Measurements from ENCODE around the gene KIFC3.
"Not testable (repeated sequence)": the region's sequence is repeated elsewhere in the genome, so short reads cannot be mapped to it uniquely, and the experiment has no call there.

KIFC3 gene

DNA sequence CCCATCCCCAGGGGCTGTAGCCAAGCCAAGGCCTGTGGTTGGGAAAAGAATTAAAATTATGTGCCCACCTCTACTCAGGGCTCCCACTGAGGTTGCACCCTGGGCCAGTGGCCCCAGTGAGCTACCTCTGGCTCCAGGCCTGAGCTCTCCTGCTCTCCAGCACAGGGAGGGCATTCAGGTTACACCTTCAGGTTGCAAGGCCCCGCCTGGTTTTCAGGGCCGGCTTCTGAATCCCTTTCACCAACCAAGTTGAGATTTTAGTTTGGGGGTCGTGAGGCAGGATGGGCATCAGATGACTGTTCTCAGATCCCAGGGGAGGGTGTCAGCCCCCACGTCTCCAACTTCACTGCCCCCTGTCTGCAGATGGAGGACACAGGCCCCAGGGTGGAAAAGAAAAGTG is 74.7 kb downstream of the KIFC3 start:
- intact Hi-C loops (cut with micrococcal nuclease), result no loop called here
- no peak overlapping the region for H3K4me3 Mint-ChIP-seq
- H3K4me1 Mint-ChIP-seq (ENCODE audit: low read depth), result peaks cover 6% of the 10 kb centered on the region
- peaks cover 10% of the 10 kb centered on the region for H3K9me3 Mint-ChIP-seq
- H3K36me3 Mint-ChIP-seq (ENCODE audit: low read depth), result no peaks in the 10 kb centered on the region
- no peaks in the 10 kb centered on the region for H3K27me3 Mint-ChIP-seq
- H3K27ac Mint-ChIP-seq, result no peak overlapping the region

DNA sequence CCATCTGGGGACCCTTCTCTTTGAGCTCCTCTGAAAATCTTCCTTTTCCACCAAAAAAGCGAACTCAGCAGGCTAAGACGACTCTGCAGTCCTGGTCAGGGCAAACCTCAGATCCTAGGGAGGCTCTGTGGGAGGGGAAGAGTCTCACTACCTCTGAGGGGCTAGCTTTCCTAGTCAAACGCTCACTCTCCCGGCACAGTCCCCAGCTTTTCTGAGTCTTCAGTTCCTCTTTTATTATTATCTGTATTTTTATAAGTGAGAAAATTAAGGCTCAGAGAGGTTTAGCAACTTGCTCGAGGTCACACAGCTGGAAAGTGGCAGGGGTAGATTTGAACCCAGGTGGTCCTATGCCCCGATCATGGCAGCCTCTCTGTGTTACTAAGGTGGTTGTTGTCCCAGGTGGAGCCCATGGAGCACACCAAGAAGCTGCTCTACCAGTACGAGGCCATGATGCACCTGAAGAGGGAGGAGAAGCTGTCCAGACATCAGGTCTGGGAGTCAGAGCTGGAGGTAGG is 75.8 kb downstream of the KIFC3 start:
- no peaks in the 10 kb centered on the region for H3K36me3 Mint-ChIP-seq (ENCODE audit: low read depth)
- peaks cover 10% of the 10 kb centered on the region for H3K9me3 Mint-ChIP-seq
- intact Hi-C loops (cut with micrococcal nuclease), result no loop called here
- no peaks in the 10 kb centered on the region for H3K27me3 Mint-ChIP-seq
- H3K4me3 Mint-ChIP-seq, result no peak overlapping the region
- H3K4me1 Mint-ChIP-seq (ENCODE audit: low read depth), result peaks cover 4% of the 10 kb centered on the region
- no peak overlapping the region for H3K27ac Mint-ChIP-seq

- Mint-ChIP-seq H3K9me3 (peaks cover 10% of the 10 kb centered on the region), H3K27me3 (no peaks in the 10 kb centered on the region), H3K4me3 (no peak overlapping the region), H3K4me1 (ENCODE audit: low read depth) (no peaks in the 10 kb centered on the region), H3K27ac (no peak overlapping the region), H3K36me3 (ENCODE audit: low read depth) (no peaks in the 10 kb centered on the region)
- intact Hi-C loops (cut with micrococcal nuclease), result no loop called here
Observed at GRCh38 chr16:57725976-57726375, 76.3 kb downstream of the KIFC3 start.

DNA sequence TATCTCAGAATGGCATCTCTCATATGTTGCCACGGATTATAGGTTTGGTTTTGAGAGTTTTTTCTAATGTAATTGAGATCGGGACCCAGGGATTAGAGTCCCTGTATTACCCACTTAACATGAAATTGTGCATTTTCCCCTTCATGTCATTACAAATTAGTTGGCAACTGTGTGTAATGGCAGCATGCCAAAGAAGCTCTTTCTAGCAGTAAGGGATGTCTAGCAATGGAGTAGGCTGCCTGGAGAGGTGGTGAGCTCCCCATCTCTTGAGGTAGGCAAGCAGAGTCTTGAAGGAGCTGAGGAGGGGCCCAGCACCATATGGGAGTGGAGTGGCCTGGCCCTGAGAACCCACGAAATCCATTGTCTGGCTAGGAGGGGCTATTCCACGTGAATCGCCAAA is 76.7 kb downstream of the KIFC3 start:
- Mint-ChIP-seq H3K4me3 (no peak overlapping the region), H3K27me3 (no peaks in the 10 kb centered on the region), H3K9me3 (peaks cover 10% of the 10 kb centered on the region), H3K4me1 (ENCODE audit: low read depth) (no peaks in the 10 kb centered on the region), H3K27ac (no peak overlapping the region), H3K36me3 (ENCODE audit: low read depth) (no peaks in the 10 kb centered on the region)
- intact Hi-C loops (cut with micrococcal nuclease), result no loop called here

- Mint-ChIP-seq H3K36me3 (ENCODE audit: low read depth) (no peaks in the 10 kb centered on the region), H3K4me3 (no peak overlapping the region), H3K27ac (no peak overlapping the region), H3K9me3 (peaks cover 10% of the 10 kb centered on the region), H3K4me1 (ENCODE audit: low read depth) (no peaks in the 10 kb centered on the region), H3K27me3 (no peaks in the 10 kb centered on the region)
- intact Hi-C loops (cut with micrococcal nuclease), result no loop called here
Observed at GRCh38 chr16:57725151-57725550, 77.1 kb downstream of the KIFC3 start.

DNA sequence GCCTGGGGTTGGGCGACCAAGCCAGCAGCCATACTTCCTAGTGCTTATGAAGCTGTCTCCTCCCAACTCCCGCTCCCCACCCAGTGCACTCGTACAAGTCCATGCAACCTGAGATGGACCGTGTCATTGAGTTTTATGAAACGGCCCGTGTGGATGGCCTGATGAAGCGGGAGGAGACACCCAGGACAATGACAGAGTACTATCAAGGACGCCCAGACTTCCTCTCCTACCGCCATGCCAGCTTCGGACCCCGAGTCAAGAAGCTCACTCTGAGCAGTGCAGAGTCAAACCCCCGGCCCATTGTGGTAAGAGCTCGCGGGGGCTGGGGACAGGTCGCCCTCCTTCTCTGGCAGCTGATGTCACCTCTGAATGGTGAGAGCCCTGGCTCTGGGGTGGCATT is 77.8 kb downstream of the KIFC3 start:
- H3K4me3 Mint-ChIP-seq, result no peak overlapping the region
- peaks cover 9% of the 10 kb centered on the region for H3K9me3 Mint-ChIP-seq
- H3K27ac Mint-ChIP-seq, result no peak overlapping the region
- H3K27me3 Mint-ChIP-seq, result no peaks in the 10 kb centered on the region
- no peaks in the 10 kb centered on the region for H3K36me3 Mint-ChIP-seq (ENCODE audit: low read depth)
- H3K4me1 Mint-ChIP-seq (ENCODE audit: low read depth), result no peaks in the 10 kb centered on the region
- intact Hi-C loops (cut with micrococcal nuclease), result loop anchor here (5.0 kb wide), 1 partner anchor 132 kb away; no protein-coding TSS in a partner anchor

- H3K9me3 Mint-ChIP-seq, result no peaks in the 10 kb centered on the region
- no peaks in the 10 kb centered on the region for H3K36me3 Mint-ChIP-seq (ENCODE audit: low read depth)
- H3K27ac Mint-ChIP-seq, result no peak overlapping the region
- no peaks in the 10 kb centered on the region for H3K4me1 Mint-ChIP-seq (ENCODE audit: low read depth)
- no peaks in the 10 kb centered on the region for H3K27me3 Mint-ChIP-seq
- no peak overlapping the region for H3K4me3 Mint-ChIP-seq
- intact Hi-C loops (cut with micrococcal nuclease), result loop anchor here (5.0 kb wide), 1 partner anchor 131 kb away; no protein-coding TSS in a partner anchor
Observed at GRCh38 chr16:57723170-57723569, 79.1 kb downstream of the KIFC3 start.

DNA sequence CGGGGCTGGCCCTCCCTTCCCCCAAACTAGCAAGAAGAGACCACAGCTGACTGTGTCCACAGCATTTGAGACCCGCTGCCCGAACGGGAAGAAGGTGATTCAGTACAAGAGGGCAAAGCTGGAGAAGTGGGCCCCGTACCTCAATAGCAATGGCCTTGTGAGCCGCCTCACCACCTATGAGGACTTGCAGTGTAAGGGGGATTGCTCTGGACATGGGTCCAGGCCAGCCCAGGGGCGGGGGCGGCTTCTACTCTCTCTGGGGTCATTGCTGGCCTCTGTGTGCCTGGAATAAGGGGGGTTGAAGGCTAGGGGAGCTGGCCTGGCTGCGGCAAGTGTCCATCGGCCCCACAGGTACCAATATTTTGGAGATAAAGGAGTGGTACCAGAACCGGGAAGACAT is 79.6 kb downstream of the KIFC3 start:
- H3K27me3 Mint-ChIP-seq, result no peaks in the 10 kb centered on the region
- intact Hi-C loops (cut with micrococcal nuclease), result loop anchor here (5.0 kb wide), 1 partner anchor 130 kb away; no protein-coding TSS in a partner anchor
- H3K27ac Mint-ChIP-seq, result no peak overlapping the region
- H3K9me3 Mint-ChIP-seq, result no peaks in the 10 kb centered on the region
- H3K4me1 Mint-ChIP-seq (ENCODE audit: low read depth), result no peaks in the 10 kb centered on the region
- H3K4me3 Mint-ChIP-seq, result no peak overlapping the region
- no peaks in the 10 kb centered on the region for H3K36me3 Mint-ChIP-seq (ENCODE audit: low read depth)

- Mint-ChIP-seq H3K4me3 (no peak overlapping the region), H3K27ac (no peak overlapping the region), H3K4me1 (ENCODE audit: low read depth) (no peaks in the 10 kb centered on the region), H3K36me3 (ENCODE audit: low read depth) (no peaks in the 10 kb centered on the region), H3K9me3 (no peaks in the 10 kb centered on the region), H3K27me3 (no peaks in the 10 kb centered on the region)
- intact Hi-C loops (cut with micrococcal nuclease), result loop anchor here (5.0 kb wide), 1 partner anchor 130 kb away; no protein-coding TSS in a partner anchor
Observed at GRCh38 chr16:57722210-57722499, 80.1 kb downstream of the KIFC3 start.

DNA sequence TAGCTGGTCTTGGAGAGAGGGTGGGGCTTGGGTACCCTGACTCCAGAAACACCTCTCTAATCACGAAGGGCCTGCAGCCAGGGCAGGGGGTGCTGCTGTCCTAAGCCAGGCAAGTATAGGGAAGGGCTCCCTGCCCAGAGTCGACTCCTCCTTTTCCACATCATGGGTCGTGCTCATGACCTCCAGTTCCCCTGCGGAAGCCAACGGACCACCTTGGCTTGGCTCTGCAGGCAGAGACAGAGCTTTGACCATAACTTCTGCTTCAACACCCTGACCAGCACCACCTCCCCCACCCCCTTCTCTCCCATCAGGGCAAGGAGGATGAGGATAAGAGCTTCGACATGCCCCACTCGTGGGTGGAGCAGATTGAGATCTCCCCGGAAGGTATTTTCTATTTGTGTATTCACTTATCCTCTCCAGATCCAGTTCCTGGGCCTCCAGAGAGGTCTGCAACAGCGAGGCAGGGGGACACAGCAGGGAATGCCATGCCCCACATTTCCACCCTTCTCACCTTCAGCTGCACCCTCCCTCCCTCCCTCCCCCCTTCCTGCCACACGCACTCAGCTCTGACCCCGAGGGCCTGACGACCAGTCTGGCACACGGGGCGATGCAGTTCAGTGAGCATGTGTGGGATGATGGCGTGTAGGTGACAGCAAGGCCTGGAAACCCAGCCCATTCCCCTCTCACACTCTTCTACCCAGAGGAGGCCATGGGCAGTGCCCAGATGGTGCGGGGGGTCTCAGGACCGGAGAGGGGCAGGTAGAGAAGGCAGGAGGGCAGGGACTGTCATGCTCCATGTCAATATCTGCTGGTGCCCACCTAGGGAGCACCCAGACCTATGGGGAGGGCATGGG is 80.7 kb downstream of the KIFC3 start:
- H3K36me3 Mint-ChIP-seq (ENCODE audit: low read depth), result no peaks in the 10 kb centered on the region
- no peak overlapping the region for H3K4me3 Mint-ChIP-seq
- H3K27me3 Mint-ChIP-seq, result no peaks in the 10 kb centered on the region
- intact Hi-C loops (cut with micrococcal nuclease), result loop anchor here (2.0 to 5.0 kb wide), 2 partner anchors 129 to 145 kb away; no protein-coding TSS in a partner anchor
- no peaks in the 10 kb centered on the region for H3K4me1 Mint-ChIP-seq (ENCODE audit: low read depth)
- no peaks in the 10 kb centered on the region for H3K9me3 Mint-ChIP-seq
- no peak overlapping the region for H3K27ac Mint-ChIP-seq

DNA sequence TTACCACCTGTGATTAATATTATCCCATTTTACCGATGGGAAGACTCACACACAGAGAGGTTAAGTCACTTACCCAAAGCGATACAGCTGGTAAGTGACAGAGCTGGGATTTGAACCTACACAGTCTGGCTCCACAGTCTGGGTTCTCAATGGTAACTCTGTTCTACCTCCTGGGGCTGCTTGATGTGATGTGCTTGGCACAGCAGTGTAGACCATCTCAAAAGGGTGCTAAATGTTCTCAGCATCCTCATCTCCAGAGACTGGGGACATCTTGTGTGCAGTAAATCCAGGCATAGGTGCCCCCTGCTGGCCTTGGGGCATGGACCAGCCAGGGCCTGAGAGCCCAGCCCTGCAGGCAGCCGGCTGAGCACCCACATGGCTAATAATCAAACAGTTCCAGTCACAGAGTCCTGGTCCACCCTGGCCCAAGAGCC is 82.1 kb downstream of the KIFC3 start:
- H3K27me3 Mint-ChIP-seq, result no peaks in the 10 kb centered on the region
- no peaks in the 10 kb centered on the region for H3K4me1 Mint-ChIP-seq (ENCODE audit: low read depth)
- H3K27ac Mint-ChIP-seq, result no peak overlapping the region
- H3K4me3 Mint-ChIP-seq, result no peak overlapping the region
- intact Hi-C loops (cut with micrococcal nuclease), result loop anchor here (1.0 to 5.0 kb wide), 3 partner anchors 71 to 143 kb away; no protein-coding TSS in a partner anchor
- H3K9me3 Mint-ChIP-seq, result no peaks in the 10 kb centered on the region
- no peaks in the 10 kb centered on the region for H3K36me3 Mint-ChIP-seq (ENCODE audit: low read depth)

DNA sequence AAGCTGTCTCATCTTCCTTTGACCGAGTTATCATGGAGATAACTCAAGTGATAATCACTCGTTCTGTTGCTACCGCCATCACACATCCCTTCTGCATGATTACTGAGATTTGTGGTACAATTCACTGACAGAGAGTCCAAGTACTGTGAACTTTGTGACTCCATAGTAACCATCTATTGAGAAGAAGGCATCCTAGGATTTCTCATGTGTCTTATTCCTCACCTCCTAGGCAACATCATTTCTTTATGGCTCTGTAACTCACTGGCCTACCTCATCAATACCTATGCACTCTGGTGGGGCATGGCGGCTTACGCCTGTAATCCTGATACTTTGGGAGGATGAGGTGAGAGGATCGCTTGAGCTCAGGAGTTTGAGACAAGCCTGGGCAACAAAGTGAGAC is 88.2 kb downstream of the KIFC3 start:
- intact Hi-C loops (cut with micrococcal nuclease), result no loop called here
- H3K27me3 Mint-ChIP-seq, result peaks cover 2% of the 10 kb centered on the region

DNA sequence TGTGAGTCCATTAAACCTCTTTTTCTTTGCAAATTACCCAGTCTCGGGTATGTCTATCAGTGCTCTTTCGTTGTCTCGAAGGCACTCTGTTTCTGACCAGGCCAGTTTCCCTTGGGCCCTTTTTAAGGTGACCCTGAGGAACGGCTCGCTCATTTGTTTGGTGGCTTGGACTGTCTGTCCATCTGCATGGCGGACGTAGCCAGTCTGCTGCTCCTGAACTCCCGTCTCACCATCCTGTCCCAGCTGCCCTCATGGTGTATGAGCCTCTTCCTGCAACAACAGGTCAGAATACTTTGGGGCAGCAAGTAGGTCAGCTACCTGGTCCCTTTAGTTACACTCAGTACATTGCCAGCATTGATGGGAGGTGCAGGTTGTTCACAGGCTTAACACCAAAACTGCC is 88.7 kb downstream of the KIFC3 start:
- Mint-ChIP-seq H3K36me3 (ENCODE audit: low read depth) (no peaks in the 10 kb centered on the region), H3K9me3 (no peaks in the 10 kb centered on the region), H3K4me1 (ENCODE audit: low read depth) (no peaks in the 10 kb centered on the region), H3K27me3 (peaks cover 2% of the 10 kb centered on the region), H3K4me3 (no peak overlapping the region), H3K27ac (no peak overlapping the region)
- intact Hi-C loops (cut with micrococcal nuclease), result no loop called here

More for the DNA sequence above, 88.2 kb downstream of the KIFC3 start:
- no peak overlapping the region for H3K27ac Mint-ChIP-seq
- H3K4me1 Mint-ChIP-seq (ENCODE audit: low read depth), result no peaks in the 10 kb centered on the region
- no peak overlapping the region for H3K4me3 Mint-ChIP-seq
- H3K36me3 Mint-ChIP-seq (ENCODE audit: low read depth), result no peaks in the 10 kb centered on the region
- H3K9me3 Mint-ChIP-seq, result no peaks in the 10 kb centered on the region

GRCh38 chr16:57712569-57712968 is 89.7 kb downstream of the KIFC3 start:
- H3K9me3 Mint-ChIP-seq; intact Hi-C loops (cut with micrococcal nuclease); H3K36me3 Mint-ChIP-seq (ENCODE audit: low read depth); H3K27me3 Mint-ChIP-seq; H3K4me3 Mint-ChIP-seq; H3K4me1 Mint-ChIP-seq (ENCODE audit: low read depth); H3K27ac Mint-ChIP-seq: not testable (repeated sequence)
